DND-41 (cell line): ENCODE results near the gene ZMIZ1.

Experiments
- CTCF ChIP-seq: IDR thresholded peaks from 2 replicates; pipeline ENCODE4 v1.5.1; 2012; ENCODE audit warnings: borderline replicate concordance, low read length, moderate library complexity, mild to moderate bottlenecking; ENCODE audit not compliant: poor library complexity, severe bottlenecking; ENCODE audit errors: extremely low read depth
- EZH2 ChIP-seq: IDR thresholded peaks from 3 replicates; pipeline ENCODE4 v1.6.1; 2012; ENCODE audit warnings: borderline replicate concordance, low read depth, mild to moderate bottlenecking, moderate library complexity, low read length, inconsistent platforms; ENCODE audit not compliant: severe bottlenecking

- TF ChIP-seq CTCF (no peak), EZH2 (no peak)
Observed at GRCh38 chr10:79306644-79307220, 238.0 kb downstream of the ZMIZ1 start.
